Measurements from ENCODE around the gene DHRS3. TPM values are rescaled to one million over a fixed set of nuclear protein-coding genes. Genes with fewer than 3 reads are reported as not detected.

Gene DHRS3
- total and polyA plus RNA-seq, 2 of the 13 experiments (the other 11 are each of a cell fraction or from before 2014, with no cell fraction given): 48.5 to 90.5 TPM

GRCh38 chr1:12604114-12604874 lies 13.7 kb downstream of the DHRS3 start (continued):
- TF ChIP-seq TFDP2 (CRISPR knock-in tag; IDR thresholded peaks at IDR 0.05) (peak; percentile 24; the same call in 1 of the 2 replicates), ZNF549 (CRISPR knock-in tag; IDR thresholded peaks at IDR 0.05) (no peak), ZNF431 (CRISPR knock-in tag; IDR thresholded peaks at IDR 0.05; ENCODE audit: borderline replicate concordance, low read depth) (no peak; the same call in 1 of the 2 replicates), TBP (CRISPR knock-in tag; IDR thresholded peaks at IDR 0.05) (no peak), MZF1 (CRISPR knock-in tag; IDR thresholded peaks at IDR 0.05; ENCODE audit: borderline replicate concordance) (no peak), GPN1 (CRISPR knock-in tag; IDR thresholded peaks at IDR 0.05; ENCODE audit: borderline replicate concordance) (no peak), SPEN (CRISPR knock-in tag; IDR thresholded peaks at IDR 0.05; ENCODE audit: low read depth) (peak; percentile 87; the same call in 1 of the 2 replicates), ZNF597 (CRISPR knock-in tag; IDR thresholded peaks at IDR 0.05) (no peak), ZNF101 (CRISPR knock-in tag; IDR thresholded peaks at IDR 0.05; ENCODE audit: borderline replicate concordance, low read depth) (no peak), ZNF446 (CRISPR knock-in tag; IDR thresholded peaks at IDR 0.05) (no peak), EED (CRISPR knock-in tag; IDR thresholded peaks at IDR 0.05) (no peak), ETS1 (CRISPR knock-in tag; IDR thresholded peaks at IDR 0.05) (no peak), ZSCAN25 (CRISPR knock-in tag; IDR thresholded peaks at IDR 0.05) (peak; percentile 60; the same call in 1 of the 2 replicates), ZNF761 (CRISPR knock-in tag; conservative IDR thresholded peaks at IDR 0.05) (no peak), TBX2 (CRISPR knock-in tag; IDR thresholded peaks at IDR 0.05; ENCODE audit: borderline replicate concordance) (peak; percentile 96), ZNF543 (CRISPR knock-in tag; IDR thresholded peaks at IDR 0.05) (no peak), ZNF773 (CRISPR knock-in tag; IDR thresholded peaks at IDR 0.05; ENCODE audit: borderline replicate concordance) (no peak), ZFP90 (CRISPR knock-in tag; IDR thresholded peaks at IDR 0.05; ENCODE audit: borderline replicate concordance) (no peak), ZNF362 (CRISPR knock-in tag; IDR thresholded peaks at IDR 0.05; ENCODE audit: borderline replicate concordance) (peak; percentile 49; the same call in 1 of the 2 replicates), ZFP1 (CRISPR knock-in tag; IDR thresholded peaks at IDR 0.05) (no peak), SMARCE1 (IDR thresholded peaks at IDR 0.05; ENCODE audit: borderline replicate concordance) (no peak), ZNF879 (CRISPR knock-in tag; IDR thresholded peaks at IDR 0.05) (no peak), ZNF550 (CRISPR knock-in tag; IDR thresholded peaks at IDR 0.05; ENCODE audit: borderline replicate concordance) (no peak), KAT2B (IDR thresholded peaks at IDR 0.05; ENCODE audit: borderline replicate concordance, low read depth, low read length) (no peak)
